GM19193 (cell line): Measurements from ENCODE around the gene ASNSD1.

Experiments used
- POLR2A ChIP-seq: IDR thresholded peaks from 4 replicates; pipeline ENCODE4 v1.6.1; 2011; ENCODE audit not compliant: insufficient read depth, insufficient read length; ENCODE audit errors: extremely low read depth

ASNSD1 gene

GRCh38 chr2:189702071-189702470 is 40.8 kb downstream of the ASNSD1 start:
- no peak for TF ChIP-seq POLR2A

- no peak for TF ChIP-seq POLR2A
These were observed 48.4 kb downstream of the ASNSD1 start for GRCh38 chr2:189709501-189710221.

- no peak for TF ChIP-seq POLR2A
These were observed 58.3 kb downstream of the ASNSD1 start for GRCh38 chr2:189719571-189719970.
